ENCODE data around the gene MTFMT.

- no peak for TF ChIP-seq SUZ12 (IDR thresholded peaks at IDR 0.05; ENCODE audit: extremely low read depth, insufficient read depth, insufficient read length)
- TF ChIP-seq YY1 (IDR thresholded peaks at IDR 0.05; ENCODE audit: insufficient read depth, insufficient read length): no peak
- TF ChIP-seq ZNF274 (IDR thresholded peaks at IDR 0.05; ENCODE audit: low read depth, low read length): no peak
These were observed 9.0 kb upstream of the MTFMT start for GRCh38 chr15:65038428-65038827.

Data from NT2/D1 (cell line).